PFSK-1 (cell line): ENCODE results near the gene SERPINA5.

Experiments used
- FOXP2 ChIP-seq: optimal IDR thresholded peaks from 2 replicates; pipeline ENCODE3; 2011; ENCODE audit warnings: borderline replicate concordance, control low read depth, inconsistent platforms; ENCODE audit not compliant: insufficient read depth; ENCODE audit errors: extremely low read length, extremely low read depth
- POLR2AphosphoS5 ChIP-seq: IDR thresholded peaks from 2 replicates; pipeline ENCODE4 v1.6.1; 2012; ENCODE audit warnings: low read depth, mild to moderate bottlenecking, control low read depth, low read length, moderate library complexity
- REST ChIP-seq, 2 experiments: IDR thresholded peaks; 2 replicates each; pipeline versions ENCODE4 v1.6.1 to v1.8.0; 2011 to 2012; ENCODE audit warnings: low read depth in 2 of 2, low read length in 2 of 2, control low read depth in 1 of 2, inconsistent platforms in 1 of 2, mild to moderate bottlenecking in 1 of 2, moderate library complexity in 1 of 2; ENCODE audit not compliant: insufficient read depth in 1 of 2
- SIN3A ChIP-seq: IDR thresholded peaks from 2 replicates; pipeline ENCODE4 v1.6.1; 2012; ENCODE audit warnings: mild to moderate bottlenecking, low read length, moderate library complexity, borderline replicate concordance; ENCODE audit not compliant: insufficient read depth
- TAF1 ChIP-seq: IDR thresholded peaks from 2 replicates; pipeline ENCODE4 v1.6.1; 2012; ENCODE audit warnings: low read length, control low read depth, borderline replicate concordance; ENCODE audit not compliant: insufficient read depth

Gene SERPINA5

DNA sequence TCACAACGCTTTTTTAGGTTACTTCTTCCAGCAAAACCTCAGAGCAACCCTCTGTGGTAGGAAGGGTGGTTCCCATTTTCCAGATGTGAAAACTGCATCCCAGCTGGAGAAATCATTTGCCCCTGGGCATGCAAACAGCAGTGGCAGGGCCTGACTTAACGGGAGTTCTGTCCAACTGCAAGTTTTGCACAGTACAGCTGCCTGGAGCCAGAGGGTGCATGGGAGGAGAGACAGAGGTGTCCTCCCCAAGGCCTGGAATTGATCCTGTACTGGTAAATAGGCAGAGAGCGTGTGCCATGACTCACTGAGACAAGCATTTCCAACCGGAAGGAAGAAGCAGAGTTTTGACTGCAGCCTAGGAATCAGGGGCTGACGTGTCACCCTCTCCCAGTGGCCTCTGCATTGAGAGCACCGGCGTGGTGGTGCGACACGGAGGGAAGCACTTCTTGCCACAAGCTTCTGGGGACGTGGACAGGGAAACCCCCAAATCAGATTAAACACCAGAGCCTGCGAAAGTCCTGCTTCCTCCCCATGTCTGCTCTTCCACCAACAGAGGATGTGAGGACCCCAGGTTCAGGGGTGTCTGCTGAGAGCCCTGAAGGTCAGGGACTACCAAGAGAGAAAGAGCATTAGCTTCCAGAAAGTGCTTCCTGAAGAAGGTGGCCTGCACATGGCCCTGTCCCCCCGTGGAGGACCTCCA, 39.0 kb upstream of the SERPINA5 start:
- no peak for TF ChIP-seq SIN3A
- no peak for TF ChIP-seq POLR2AphosphoS5
- TF ChIP-seq FOXP2, result no peak
- TF ChIP-seq TAF1, result no peak
- TF ChIP-seq REST (IDR thresholded peaks at IDR 0.05; ENCODE audit: insufficient read depth in 1 of 2, low read depth in 2 of 2, low read length in 2 of 2), result no peak

- no peak for TF ChIP-seq REST (IDR thresholded peaks at IDR 0.05; ENCODE audit: insufficient read depth in 1 of 2, low read depth in 2 of 2, low read length in 2 of 2)
- TF ChIP-seq POLR2AphosphoS5, result no peak
- no peak for TF ChIP-seq FOXP2
- no peak for TF ChIP-seq SIN3A
- TF ChIP-seq TAF1, result no peak
Observed at GRCh38 chr14:94542811-94543440, 38.3 kb upstream of the SERPINA5 start.

- no peak for TF ChIP-seq REST (IDR thresholded peaks at IDR 0.05; ENCODE audit: insufficient read depth in 1 of 2, low read depth in 2 of 2, low read length in 2 of 2)
- TF ChIP-seq FOXP2, result no peak
- TF ChIP-seq SIN3A, result no peak
- no peak for TF ChIP-seq POLR2AphosphoS5
- no peak for TF ChIP-seq TAF1
Observed at GRCh38 chr14:94543449-94544124, 37.6 kb upstream of the SERPINA5 start.

GRCh38 chr14:94544726-94545125, 36.5 kb upstream of the SERPINA5 start:
- TF ChIP-seq FOXP2 (no peak), POLR2AphosphoS5 (no peak), TAF1 (no peak), REST (IDR thresholded peaks at IDR 0.05; ENCODE audit: insufficient read depth in 1 of 2, low read depth in 2 of 2, low read length in 2 of 2) (no peak), SIN3A (no peak)
